ENCODE measurements around the gene MYOCOS. TPM values are rescaled to one million over a fixed set of nuclear protein-coding genes. Genes with fewer than 3 reads are reported as not detected.
"Not testable (repeated sequence)": the region's sequence is repeated elsewhere in the genome, so short reads cannot be mapped to it uniquely, and the experiment has no call there.

MYOCOS gene
- polyA plus RNA-seq, 1 experiment: not detected

- DNase-seq (ENCODE audit: low read depth, low spot score): no peak
- CTCF ChIA-PET: interaction anchor here (1.2 to 1.4 kb wide), 2 partner anchors 49 to 120 kb away, joined by 3 to 6 read pairs; no protein-coding TSS in a partner anchor
- POLR2A ChIA-PET: interaction anchor here (0.7 kb wide), 1 partner anchor 13 kb away, joined by 5 read pairs; no protein-coding TSS in a partner anchor
- no peaks in the 10 kb centered on the region for H3K27me3 ChIP-seq (ENCODE audit: control insufficient read depth, insufficient read depth, low read length)
- no peak overlapping the region for H3K4me3 ChIP-seq (ENCODE audit: low read depth, low read length)
- H3K9me3 ChIP-seq (ENCODE audit: control insufficient read depth, insufficient read depth, low read length): no peaks in the 10 kb centered on the region
- no peak for TF ChIP-seq CTCF (IDR thresholded peaks at IDR 0.05; ENCODE audit: low read depth, low read length)
- H3K27ac ChIP-seq (ENCODE audit: low read depth, low read length): no peak overlapping the region
These were observed 25.9 kb upstream of the MYOCOS start for GRCh38 chr1:171596119-171596518.

GRCh38 chr1:171596705-171597104 is 25.3 kb upstream of the MYOCOS start:
- no peak overlapping the region for H3K4me3 ChIP-seq (ENCODE audit: low read depth, low read length)
- no peak overlapping the region for H3K27ac ChIP-seq (ENCODE audit: low read depth, low read length)
- no peak for TF ChIP-seq CTCF (IDR thresholded peaks at IDR 0.05; ENCODE audit: low read depth, low read length)
- no peak for DNase-seq (ENCODE audit: low read depth, low spot score)
- POLR2A ChIA-PET: interaction anchor here (0.7 kb wide), 1 partner anchor 13 kb away, joined by 5 read pairs; no protein-coding TSS in a partner anchor
- CTCF ChIA-PET: interaction anchor here (0.7 to 1.4 kb wide), 3 partner anchors 25 to 119 kb away, joined by 3 to 6 read pairs (median 4); no protein-coding TSS in a partner anchor
- H3K9me3 ChIP-seq (ENCODE audit: control insufficient read depth, insufficient read depth, low read length): no peaks in the 10 kb centered on the region
- H3K27me3 ChIP-seq (ENCODE audit: control insufficient read depth, insufficient read depth, low read length): no peaks in the 10 kb centered on the region

DNA sequence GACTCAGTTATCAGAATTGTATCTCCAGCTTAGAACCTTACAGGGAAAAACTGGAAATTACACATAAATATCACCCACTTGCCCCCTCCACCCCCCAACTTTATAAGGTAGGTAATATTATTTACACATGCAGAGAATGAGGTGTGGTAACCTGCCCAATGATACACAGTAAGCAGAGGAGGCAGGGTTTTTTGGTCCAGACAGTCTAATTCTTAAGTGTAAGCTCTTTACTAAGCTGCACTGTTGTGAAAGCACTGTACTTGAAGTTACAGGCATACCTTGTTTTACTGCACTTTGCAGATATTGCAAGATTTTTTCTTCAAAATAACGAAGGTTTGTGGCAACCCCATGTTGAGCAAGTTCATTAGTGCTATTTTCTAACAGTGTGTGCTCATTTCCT is 24.8 kb upstream of the MYOCOS start:
- POLR2A ChIA-PET: no interaction called here
- Histone ChIP-seq H3K27me3 (ENCODE audit: control insufficient read depth, insufficient read depth, low read length) (no peaks in the 10 kb centered on the region), H3K9me3 (ENCODE audit: control insufficient read depth, insufficient read depth, low read length) (no peaks in the 10 kb centered on the region), H3K4me3 (ENCODE audit: low read depth, low read length) (no peak overlapping the region), H3K27ac (ENCODE audit: low read depth, low read length) (no peak overlapping the region)
- CTCF ChIA-PET: interaction anchor here (0.7 to 1.4 kb wide), 3 partner anchors 26 to 119 kb away, joined by 3 to 6 read pairs (median 4); no protein-coding TSS in a partner anchor
- no peak for DNase-seq (ENCODE audit: low read depth, low spot score)
- TF ChIP-seq CTCF (IDR thresholded peaks at IDR 0.05; ENCODE audit: low read depth, low read length): no peak

DNA sequence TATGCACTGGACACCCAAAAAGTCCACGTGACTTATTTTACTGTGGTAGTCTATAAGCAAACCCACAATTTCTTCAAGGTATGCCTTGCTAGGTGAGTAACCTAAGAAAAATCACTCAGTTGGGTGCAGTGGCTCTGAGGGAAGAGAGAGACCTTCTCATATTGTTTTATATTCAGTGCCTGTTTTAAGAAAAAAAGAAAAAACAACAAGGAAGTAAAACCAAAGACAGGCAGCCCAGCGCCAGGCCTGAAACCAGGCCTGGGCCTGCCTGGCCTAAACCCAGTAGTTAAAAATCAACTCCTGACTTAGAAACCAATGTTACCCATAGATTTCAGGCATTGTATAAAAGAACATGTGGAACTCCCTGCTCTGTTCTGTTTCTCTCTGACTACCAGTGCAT is 21.7 kb upstream of the MYOCOS start:
- POLR2A ChIA-PET; DNase-seq (ENCODE audit: low read depth, low spot score); CTCF ChIA-PET; H3K27me3 ChIP-seq (ENCODE audit: control insufficient read depth, insufficient read depth, low read length); H3K27ac ChIP-seq (ENCODE audit: low read depth, low read length); H3K4me3 ChIP-seq (ENCODE audit: low read depth, low read length); H3K9me3 ChIP-seq (ENCODE audit: control insufficient read depth, insufficient read depth, low read length): not testable (repeated sequence)

DNA sequence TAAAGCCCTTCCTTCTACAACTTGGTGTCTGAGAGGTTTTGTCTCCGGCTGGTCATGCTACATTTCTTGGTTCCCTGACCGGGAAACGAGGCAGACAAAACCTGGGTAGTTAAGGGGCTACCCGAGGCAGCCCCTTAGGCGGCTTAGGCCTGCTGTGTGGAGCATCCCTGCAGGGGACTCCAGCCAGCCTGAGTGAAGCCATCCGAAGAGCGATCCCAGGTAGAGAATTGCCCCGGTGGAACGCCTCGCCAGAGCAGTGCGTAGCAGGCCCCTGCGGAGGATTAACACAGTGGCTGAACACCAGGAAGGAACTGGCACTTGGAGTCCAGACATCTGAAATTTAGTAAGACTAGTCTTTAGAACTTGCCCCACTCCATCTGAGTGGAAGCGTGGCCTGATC is 21.2 kb upstream of the MYOCOS start:
- no peak for DNase-seq (ENCODE audit: low read depth, low spot score)
- Histone ChIP-seq H3K4me3 (ENCODE audit: low read depth, low read length) (no peak overlapping the region), H3K27ac (ENCODE audit: low read depth, low read length) (no peak overlapping the region), H3K27me3 (ENCODE audit: control insufficient read depth, insufficient read depth, low read length) (no peaks in the 10 kb centered on the region), H3K9me3 (ENCODE audit: control insufficient read depth, insufficient read depth, low read length) (no peaks in the 10 kb centered on the region)
- no peak for TF ChIP-seq CTCF (IDR thresholded peaks at IDR 0.05; ENCODE audit: low read depth, low read length)
- ChIA-PET CTCF (no interaction called here), POLR2A (no interaction called here)

GRCh38 chr1:171603042-171603441 is 19.0 kb upstream of the MYOCOS start:
- CTCF ChIA-PET: interaction anchor here (1.5 kb wide), 1 partner anchor 41 kb away, joined by 3 read pairs; no protein-coding TSS in a partner anchor
- H3K27ac ChIP-seq (ENCODE audit: low read depth, low read length); POLR2A ChIA-PET; H3K4me3 ChIP-seq (ENCODE audit: low read depth, low read length); DNase-seq (ENCODE audit: low read depth, low spot score); H3K27me3 ChIP-seq (ENCODE audit: control insufficient read depth, insufficient read depth, low read length); H3K9me3 ChIP-seq (ENCODE audit: control insufficient read depth, insufficient read depth, low read length): not testable (repeated sequence)

All from AG04450 (cell line).